Suprapubic skin (tissue), 4 donors: Measurements from ENCODE around the gene SLC9A8.

Source experiments
- EP300 ChIP-seq: sonication (generic); formaldehyde crosslinking; IDR thresholded peaks from one replicate; pipeline ENCODE4 v1.6.1; 2017; ENCODE audit warnings: antibody characterized with exemption
- POLR2A ChIP-seq, 2 donors: fragments of 450-650 bp; IDR thresholded peaks; one replicate each; pipeline ENCODE4 v1.6.1; 2017; ENCODE audit warnings: antibody characterized with exemption in 2 of 2, mild to moderate bottlenecking in 2 of 2, moderate library complexity in 2 of 2
- POLR2AphosphoS5 ChIP-seq, 3 donors: sonication (generic); formaldehyde crosslinking; IDR thresholded peaks; one replicate each; pipeline ENCODE4 v1.6.1; 2017; ENCODE audit warnings: antibody characterized with exemption in 3 of 3
- TF ChIP-seq, protein P1 (sequence below), 2 donors: fragments of 200-600 bp in 1 of 2; fragments of 450-650 bp in 1 of 2; sonication (generic) in 1 of 2; IDR thresholded peaks; one replicate each; pipeline ENCODE4 v1.5.1; 2016 to 2019; ENCODE audit warnings: antibody characterized with exemption in 2 of 2, mild to moderate bottlenecking in 1 of 2, moderate library complexity in 1 of 2

DNA sequence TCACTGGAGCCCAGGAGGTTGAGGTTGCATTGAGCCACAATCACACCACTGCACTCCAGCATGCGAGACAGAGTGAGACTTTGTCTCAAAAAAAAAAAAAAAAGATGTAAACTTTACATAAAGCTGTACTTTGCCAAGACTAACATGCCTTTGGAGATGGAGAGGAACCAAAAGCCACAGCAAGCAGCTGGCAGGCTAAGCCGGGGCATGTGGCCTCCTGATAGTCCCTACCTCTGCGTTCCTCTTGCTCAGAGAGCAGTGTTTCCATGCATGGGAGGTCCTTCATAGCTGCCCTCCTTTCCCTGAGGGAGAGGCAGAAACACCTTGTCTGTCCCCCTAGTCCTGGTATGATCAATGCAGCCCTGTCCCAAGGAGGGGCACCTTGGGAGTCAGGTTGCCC, 67.5 kb downstream of the SLC9A8 start:
- TF ChIP-seq, protein P1, sequence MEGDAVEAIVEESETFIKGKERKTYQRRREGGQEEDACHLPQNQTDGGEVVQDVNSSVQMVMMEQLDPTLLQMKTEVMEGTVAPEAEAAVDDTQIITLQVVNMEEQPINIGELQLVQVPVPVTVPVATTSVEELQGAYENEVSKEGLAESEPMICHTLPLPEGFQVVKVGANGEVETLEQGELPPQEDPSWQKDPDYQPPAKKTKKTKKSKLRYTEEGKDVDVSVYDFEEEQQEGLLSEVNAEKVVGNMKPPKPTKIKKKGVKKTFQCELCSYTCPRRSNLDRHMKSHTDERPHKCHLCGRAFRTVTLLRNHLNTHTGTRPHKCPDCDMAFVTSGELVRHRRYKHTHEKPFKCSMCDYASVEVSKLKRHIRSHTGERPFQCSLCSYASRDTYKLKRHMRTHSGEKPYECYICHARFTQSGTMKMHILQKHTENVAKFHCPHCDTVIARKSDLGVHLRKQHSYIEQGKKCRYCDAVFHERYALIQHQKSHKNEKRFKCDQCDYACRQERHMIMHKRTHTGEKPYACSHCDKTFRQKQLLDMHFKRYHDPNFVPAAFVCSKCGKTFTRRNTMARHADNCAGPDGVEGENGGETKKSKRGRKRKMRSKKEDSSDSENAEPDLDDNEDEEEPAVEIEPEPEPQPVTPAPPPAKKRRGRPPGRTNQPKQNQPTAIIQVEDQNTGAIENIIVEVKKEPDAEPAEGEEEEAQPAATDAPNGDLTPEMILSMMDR (IDR thresholded peaks at IDR 0.05), result no peak
- TF ChIP-seq POLR2AphosphoS5 (IDR thresholded peaks at IDR 0.05) (no peak), POLR2A (IDR thresholded peaks at IDR 0.05) (no peak), EP300 (no peak)
